A673 (cell line): ENCODE measurements around the gene SMIM35. TPM values are rescaled to one million over a fixed set of nuclear protein-coding genes. Genes with fewer than 3 reads are reported as not detected.

ENCODE experiments used
- BruUV-seq: library from RNA; stranded (reverse); fragments of 400-500 nt; replicated peaks from 2 replicates; lab custom pipeline; 2021; lab: Mats Ljungman, UMichigan
- CTCF ChIA-PET: fragments of 300-600 bp; sonication (Branson Sonifier 250); formaldehyde crosslinking; loops from one replicate; lab custom pipeline; 2022; ENCODE audit warnings: antibody characterized with exemption; lab: Charles Lee
- POLR2A ChIA-PET: fragments of 300-600 bp; sonication (Branson Sonifier 250); formaldehyde crosslinking; loops from one replicate; lab custom pipeline; 2022; ENCODE audit warnings: antibody characterized with exemption; ENCODE audit not compliant: low non-redundant PET; lab: Charles Lee
- DNase-seq: peaks from one replicate; pipeline ENCODE4 v3.0.0-alpha.2; 2015; ENCODE audit warnings: low spot score
- H3K27ac ChIP-seq: fragments of 200-600 bp; sonication (generic); 2 replicates; pipeline ENCODE4 v1.5.1; 2016; ENCODE audit warnings: mixed run types, low read depth, mild to moderate bottlenecking, mixed read lengths, antibody characterized with exemption, low read length; ENCODE audit not compliant: poor library complexity, severe bottlenecking
- H3K27me3 ChIP-seq: fragments of 200-600 bp; sonication (generic); replicated peaks from 2 replicates; pipeline ENCODE4 v1.6.1; 2017; ENCODE audit warnings: mixed run types, low read depth, mild to moderate bottlenecking, mixed read lengths, antibody characterized with exemption, low read length; ENCODE audit not compliant: insufficient read depth, poor library complexity
- H3K36me3 ChIP-seq: fragments of 200-600 bp; sonication (generic); 2 replicates; pipeline ENCODE4 v1.6.1; 2016; ENCODE audit warnings: mixed run types, mild to moderate bottlenecking, mixed read lengths, antibody characterized with exemption, low read length; ENCODE audit not compliant: insufficient read depth, poor library complexity, severe bottlenecking
- H3K4me1 ChIP-seq: fragments of 200-600 bp; sonication (generic); 2 replicates; pipeline ENCODE4 v1.6.1; 2017; ENCODE audit warnings: mixed run types, mild to moderate bottlenecking, mixed read lengths, antibody characterized with exemption, low read length; ENCODE audit not compliant: insufficient read depth, poor library complexity, severe bottlenecking
- H3K4me3 ChIP-seq: fragments of 200-600 bp; sonication (generic); 2 replicates; pipeline ENCODE4 v1.5.1; 2016; ENCODE audit warnings: low read depth, mixed run types, mild to moderate bottlenecking, mixed read lengths, low read length; ENCODE audit not compliant: poor library complexity, severe bottlenecking
- H3K9me3 ChIP-seq: fragments of 200-600 bp; sonication (generic); 2 replicates; pipeline ENCODE4 v1.6.1; 2016; ENCODE audit warnings: mixed run types, low read depth, mild to moderate bottlenecking, mixed read lengths, antibody characterized with exemption, low read length; ENCODE audit not compliant: poor library complexity, severe bottlenecking
- EZH2 ChIP-seq: fragments of 200-600 bp; sonication (generic); IDR thresholded peaks from 2 replicates; pipeline ENCODE4 v1.6.1; 2017; ENCODE audit warnings: borderline replicate concordance, low read depth, mild to moderate bottlenecking, mixed read lengths, antibody characterized with exemption, low read length; ENCODE audit not compliant: poor library complexity, severe bottlenecking
- intact Hi-C: fragments of 100-400 bp; cut with micrococcal nuclease; formaldehyde crosslinking; loops from one replicate; pipeline ENCODE4 v1.10.0; 2022; ENCODE audit not compliant: unreplicated experiment
- total RNA-seq: library from RNA; stranded (reverse); gene quantifications from 2 replicates; pipeline ENCODE4 v1.2.3, GENCODE V29; 2021
- TF ChIP-seq, protein P1 (sequence below): fragments of 300-800, 200-600 bp; sonication (generic); conservative IDR thresholded peaks from 2 replicates; pipeline ENCODE4 v1.5.1; 2017; ENCODE audit warnings: low read depth, mild to moderate bottlenecking, antibody characterized with exemption, low read length, moderate library complexity, mixed read lengths

Gene SMIM35
- total RNA-seq, 1 experiment from 2014 or later = not detected

DNA sequence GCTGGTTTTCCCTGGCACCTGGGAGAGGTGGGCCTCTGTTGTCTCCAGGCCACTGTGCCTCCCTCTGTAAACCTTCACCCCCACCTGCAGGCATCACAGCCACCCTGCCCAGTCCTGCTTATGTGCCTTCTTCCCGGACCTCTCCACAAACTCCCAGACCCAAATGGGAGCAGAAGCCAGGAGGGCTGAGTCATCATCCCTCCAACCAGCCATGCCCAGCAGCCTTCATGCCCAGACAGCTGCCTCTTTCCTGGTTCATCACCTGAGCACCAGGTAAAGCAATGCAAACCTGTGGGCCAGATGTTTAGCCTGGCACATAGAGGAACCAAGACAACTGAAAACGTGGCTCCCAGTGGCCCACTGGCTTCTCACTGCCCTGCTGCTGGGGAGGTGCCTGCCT is 12.0 kb downstream of the SMIM35 start:
- Histone ChIP-seq H3K27me3 (peaks cover 9% of the 10 kb centered on the region), H3K4me3 (no peak overlapping the region), H3K9me3 (no peaks in the 10 kb centered on the region), H3K4me1 (no peaks in the 10 kb centered on the region), H3K27ac (no peak overlapping the region), H3K36me3 (no peaks in the 10 kb centered on the region)
- TF ChIP-seq, protein P1, sequence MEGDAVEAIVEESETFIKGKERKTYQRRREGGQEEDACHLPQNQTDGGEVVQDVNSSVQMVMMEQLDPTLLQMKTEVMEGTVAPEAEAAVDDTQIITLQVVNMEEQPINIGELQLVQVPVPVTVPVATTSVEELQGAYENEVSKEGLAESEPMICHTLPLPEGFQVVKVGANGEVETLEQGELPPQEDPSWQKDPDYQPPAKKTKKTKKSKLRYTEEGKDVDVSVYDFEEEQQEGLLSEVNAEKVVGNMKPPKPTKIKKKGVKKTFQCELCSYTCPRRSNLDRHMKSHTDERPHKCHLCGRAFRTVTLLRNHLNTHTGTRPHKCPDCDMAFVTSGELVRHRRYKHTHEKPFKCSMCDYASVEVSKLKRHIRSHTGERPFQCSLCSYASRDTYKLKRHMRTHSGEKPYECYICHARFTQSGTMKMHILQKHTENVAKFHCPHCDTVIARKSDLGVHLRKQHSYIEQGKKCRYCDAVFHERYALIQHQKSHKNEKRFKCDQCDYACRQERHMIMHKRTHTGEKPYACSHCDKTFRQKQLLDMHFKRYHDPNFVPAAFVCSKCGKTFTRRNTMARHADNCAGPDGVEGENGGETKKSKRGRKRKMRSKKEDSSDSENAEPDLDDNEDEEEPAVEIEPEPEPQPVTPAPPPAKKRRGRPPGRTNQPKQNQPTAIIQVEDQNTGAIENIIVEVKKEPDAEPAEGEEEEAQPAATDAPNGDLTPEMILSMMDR = no peak
- TF ChIP-seq EZH2 = no peak
- intact Hi-C loops = no loop called here
- ChIA-PET POLR2A (no interaction called here), CTCF (no interaction called here)
- no peak for DNase-seq
- BruUV-seq = no TSS peak

- POLR2A ChIA-PET = no interaction called here
- intact Hi-C loops = no loop called here
- H3K9me3 ChIP-seq = no peaks in the 10 kb centered on the region
- CTCF ChIA-PET = interaction anchor here (1.3 kb wide), 1 partner anchor 21 kb away, joined by 3 read pairs; no protein-coding TSS in a partner anchor
- BruUV-seq = no TSS peak
- H3K36me3 ChIP-seq = no peaks in the 10 kb centered on the region
- H3K4me1 ChIP-seq = no peaks in the 10 kb centered on the region
- H3K27ac ChIP-seq = no peak overlapping the region
- DNase-seq = no peak
- no peak overlapping the region for H3K4me3 ChIP-seq
- H3K27me3 ChIP-seq = peaks cover 9% of the 10 kb centered on the region
- TF ChIP-seq, protein P1 = no peak
Observed at GRCh38 chr11:118074091-118074685, 12.6 kb downstream of the SMIM35 start.

GRCh38 chr11:118073554-118073953 is 13.2 kb downstream of the SMIM35 start:
- POLR2A ChIA-PET = no interaction called here
- no peaks in the 10 kb centered on the region for H3K36me3 ChIP-seq
- intact Hi-C loops = no loop called here
- H3K27me3 ChIP-seq = peaks cover 5% of the 10 kb centered on the region
- H3K4me3 ChIP-seq = no peak overlapping the region
- H3K4me1 ChIP-seq = no peaks in the 10 kb centered on the region
- CTCF ChIA-PET = interaction anchor here (1.3 kb wide), 1 partner anchor 20 kb away, joined by 3 read pairs; no protein-coding TSS in a partner anchor
- DNase-seq = no peak
- BruUV-seq = no TSS peak
- H3K27ac ChIP-seq = no peak overlapping the region
- no peaks in the 10 kb centered on the region for H3K9me3 ChIP-seq
- TF ChIP-seq, protein P1 = no peak
- TF ChIP-seq EZH2 = no peak
